ENCODE measurements around the gene MISP3.

The MISP3 gene

DNA sequence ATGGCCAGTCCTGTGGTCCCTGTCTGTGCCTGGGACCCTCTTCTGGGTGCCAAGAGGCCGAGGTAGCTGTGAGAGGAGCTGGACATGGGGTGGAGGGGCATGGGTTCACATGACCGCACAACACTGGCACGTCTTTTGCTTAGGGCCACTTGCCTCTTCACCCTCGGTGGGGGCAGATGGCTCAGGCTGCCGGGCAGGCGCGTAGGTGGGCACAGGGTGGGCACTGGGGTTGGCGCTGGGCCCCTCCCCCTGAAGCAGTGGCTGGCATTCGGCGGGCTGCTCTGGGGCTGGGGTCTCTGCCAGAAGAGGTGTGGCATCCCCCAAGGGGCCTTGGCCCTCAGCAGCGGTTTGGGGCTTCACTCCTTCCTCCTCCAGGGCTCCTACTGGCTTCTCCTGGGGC, 19.1 kb upstream of the MISP3 start:
- no peak for DNase-seq (ENCODE audit: low read depth in 2 of 2)

DNA sequence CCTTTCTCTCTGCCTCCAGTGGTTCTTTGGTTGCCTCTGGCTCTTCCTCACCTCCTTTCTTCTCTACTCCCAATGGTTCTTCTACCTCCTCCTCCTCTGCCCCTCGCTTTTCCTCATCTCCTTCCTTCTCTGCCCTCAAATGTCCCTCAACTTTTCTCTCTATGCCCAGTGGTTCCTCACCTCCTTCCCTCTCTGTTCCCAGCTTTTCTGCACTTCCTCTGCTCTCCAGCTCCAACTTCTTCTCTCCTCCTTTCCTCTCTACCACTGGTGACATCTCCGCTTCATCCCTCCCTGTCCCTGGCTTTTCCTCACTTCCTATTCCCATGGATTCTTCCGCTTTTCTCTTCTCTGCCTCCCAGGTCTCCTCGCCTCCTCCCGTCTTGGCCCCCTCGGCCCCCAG, 18.5 kb upstream of the MISP3 start:
- DNase-seq (ENCODE audit: low read depth in 2 of 2): no peak

DNA sequence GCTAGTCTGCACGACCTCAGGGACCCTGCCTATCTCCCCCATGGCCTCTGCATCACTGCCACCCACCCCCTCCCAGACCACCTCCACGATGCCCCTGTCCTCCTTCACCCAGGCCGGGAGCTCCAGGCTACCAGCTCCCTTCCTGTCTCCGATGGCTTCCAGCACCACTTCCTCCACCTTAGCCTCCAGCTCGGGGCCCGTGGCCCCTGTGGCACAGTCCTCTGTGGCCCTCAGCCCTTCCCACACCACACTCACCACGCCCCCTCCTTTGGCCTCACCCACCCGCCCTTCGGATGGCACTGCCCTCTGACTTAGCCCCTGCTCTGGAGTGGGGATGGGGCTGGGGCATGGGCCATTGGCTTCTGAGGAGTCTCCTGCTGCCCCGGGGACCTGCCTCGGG, 17.9 kb upstream of the MISP3 start:
- no peak for DNase-seq (ENCODE audit: low read depth in 2 of 2)

DNA sequence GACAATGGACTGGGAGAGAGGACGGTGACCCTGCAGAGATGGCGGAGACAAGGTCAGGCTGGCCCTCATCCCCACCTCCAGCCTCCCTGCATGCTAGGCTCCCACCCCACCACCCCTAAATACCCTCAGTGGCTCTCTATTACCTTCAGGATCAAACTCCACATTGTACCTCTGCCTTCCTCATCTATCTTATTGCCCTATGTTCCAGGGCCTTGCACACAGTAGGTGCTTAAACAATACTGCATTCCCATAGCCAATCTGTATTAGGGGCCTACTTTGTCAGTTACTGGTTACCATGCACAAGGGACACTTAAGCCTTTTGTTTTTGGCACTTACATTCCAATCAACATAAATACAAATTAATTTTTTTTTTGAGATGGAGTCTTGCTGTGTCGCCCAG, 17.2 kb upstream of the MISP3 start:
- no peak for DNase-seq (ENCODE audit: low read depth in 2 of 2)

DNA sequence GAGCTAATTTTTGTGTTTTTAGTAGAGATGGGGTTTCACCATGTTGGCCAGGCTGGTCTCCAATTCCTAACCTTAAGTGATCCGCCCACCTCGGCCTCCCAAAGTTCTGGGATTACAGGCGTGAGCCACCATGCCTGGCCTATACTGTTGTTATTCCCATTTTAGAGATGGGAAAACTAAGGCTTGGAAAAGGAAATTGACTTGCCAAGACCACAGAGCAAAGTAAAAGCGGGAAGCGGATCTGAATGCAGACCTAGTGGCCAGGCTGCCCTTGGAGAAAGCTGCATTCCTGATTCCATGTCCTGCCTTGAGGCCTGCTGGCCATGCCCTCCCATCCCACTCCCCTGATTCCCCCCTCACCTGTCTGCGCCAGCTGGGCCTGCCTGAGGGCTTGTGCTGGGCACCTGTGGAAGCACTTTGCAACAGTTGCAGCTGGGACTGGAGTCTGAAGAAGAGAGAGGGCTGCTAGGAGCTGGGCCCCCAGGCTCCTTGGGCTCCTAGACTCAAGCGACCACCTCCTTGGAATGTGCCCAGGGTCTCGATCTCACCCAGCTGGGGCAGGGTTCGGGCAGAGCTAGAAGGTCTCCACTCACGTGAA, 16.4 kb upstream of the MISP3 start:
- DNase-seq (ENCODE audit: low read depth in 2 of 2): no peak

DNA sequence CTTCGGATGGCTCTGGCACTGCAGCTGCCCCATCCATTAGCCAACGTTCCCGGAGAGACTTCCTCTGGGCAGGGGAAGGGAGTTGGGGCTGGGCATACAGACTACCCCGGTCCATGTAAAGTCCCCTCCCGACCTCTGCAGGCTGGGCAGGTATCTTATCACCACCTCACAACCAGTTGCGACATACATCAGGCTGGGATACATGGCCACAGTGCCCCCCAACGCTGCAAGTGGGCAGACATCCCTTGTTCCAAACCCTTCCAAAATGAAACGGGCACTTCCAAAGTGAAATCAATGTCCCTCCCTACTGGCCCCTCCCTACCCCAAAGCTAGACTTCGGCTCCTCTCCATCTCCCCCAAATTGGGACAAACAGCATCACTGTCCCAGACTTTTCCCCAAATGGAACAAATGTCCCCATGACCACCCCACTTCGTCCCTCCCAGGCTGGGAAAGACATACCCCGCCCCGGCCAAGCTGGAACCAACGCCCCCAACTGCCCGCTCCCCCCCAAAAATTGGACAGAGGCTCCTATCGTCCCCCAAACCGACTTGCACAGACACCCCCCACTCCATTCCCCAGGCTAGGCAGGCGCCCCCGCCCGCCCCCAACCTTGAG, 15.7 kb upstream of the MISP3 start:
- no peak for DNase-seq (ENCODE audit: low read depth in 2 of 2)

DNA sequence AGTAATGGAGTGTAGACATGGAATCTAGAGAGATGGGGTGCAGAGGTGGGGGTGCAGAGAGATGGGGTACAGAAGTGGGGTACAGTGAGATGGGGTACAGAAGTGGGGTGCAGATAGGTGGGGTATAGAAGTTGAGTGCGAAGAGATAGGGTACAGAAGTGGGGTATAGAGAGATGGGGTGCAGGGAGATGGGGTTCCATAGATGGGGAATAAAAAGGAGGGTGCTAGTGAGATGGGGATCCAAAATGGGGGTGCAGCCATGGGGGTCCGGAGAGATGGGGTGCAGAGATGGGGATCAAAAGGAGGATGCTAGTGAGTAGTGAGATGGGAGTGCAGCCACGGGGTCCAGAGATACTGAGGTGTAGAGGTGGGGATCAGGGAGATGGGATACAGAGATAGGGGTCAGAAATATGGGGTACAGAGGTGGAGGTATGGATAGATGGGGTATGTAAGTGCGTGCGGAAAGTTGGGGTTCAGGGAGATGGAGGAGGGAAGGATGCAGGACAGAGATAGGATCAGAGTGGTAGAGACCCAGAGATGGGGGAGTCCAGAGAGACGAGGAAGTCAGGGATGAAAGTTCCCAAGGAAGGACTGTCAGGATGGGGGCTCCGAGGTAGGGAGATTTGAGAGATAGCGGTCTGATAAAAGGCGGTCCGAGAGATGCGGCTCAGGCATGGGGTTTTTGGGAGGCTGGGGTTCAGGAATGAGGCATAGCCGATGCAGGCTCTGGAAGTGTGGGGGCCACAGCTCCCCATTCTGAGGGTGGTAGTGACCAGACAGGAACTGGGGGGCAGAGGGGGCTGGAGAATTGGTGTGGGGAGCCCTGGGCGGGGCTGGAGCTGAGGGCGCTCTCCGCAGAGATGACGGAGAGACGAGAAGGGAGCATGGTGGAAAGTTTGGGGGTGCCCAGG, 14.1 kb upstream of the MISP3 start:
- DNase-seq (ENCODE audit: low read depth in 2 of 2): no peak

DNA sequence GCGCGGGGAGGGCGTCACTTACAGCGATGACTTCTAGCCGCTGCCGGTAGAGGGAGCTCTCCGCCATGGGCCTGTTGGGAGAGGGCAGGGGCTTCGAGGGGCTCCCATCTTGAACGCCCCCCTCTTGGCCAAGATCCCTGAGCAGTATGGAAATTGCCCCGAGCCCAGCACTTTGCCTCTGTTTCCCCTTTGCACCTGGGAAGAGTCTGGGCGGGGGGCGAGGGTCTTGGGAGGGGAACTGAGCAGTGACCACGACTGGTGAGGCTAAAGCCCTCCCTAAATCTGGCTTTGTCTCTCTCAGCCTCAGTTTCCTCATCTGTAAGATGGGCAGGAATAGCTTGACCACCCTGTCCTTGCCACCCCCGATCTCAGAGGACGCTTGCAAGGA, 13.5 kb upstream of the MISP3 start:
- DNase-seq (ENCODE audit: low read depth in 2 of 2): no peak

DNA sequence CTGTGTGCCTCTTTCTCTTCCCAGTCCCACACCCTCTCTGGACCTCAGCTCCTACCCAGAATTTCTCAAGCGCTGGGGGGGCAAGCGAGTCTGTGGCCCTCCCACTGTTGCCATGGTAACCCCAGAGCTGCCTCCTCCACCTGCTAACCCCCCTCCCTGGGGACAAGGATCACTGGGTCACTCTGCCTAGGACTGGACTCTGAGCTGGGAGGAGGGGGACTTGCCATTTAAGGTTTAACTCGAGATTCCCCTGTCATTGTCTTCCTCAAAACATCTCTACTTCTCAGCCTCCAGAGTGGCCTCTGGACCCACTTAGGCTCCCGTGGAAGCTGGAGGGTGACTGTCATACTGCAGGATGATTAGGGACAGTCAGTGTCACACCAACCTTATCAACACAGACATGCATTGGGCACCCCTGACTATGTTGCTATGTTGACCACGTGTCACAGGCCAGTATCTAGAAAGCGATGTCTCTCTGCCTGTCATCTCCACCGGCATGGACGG, 12.9 kb upstream of the MISP3 start:
- DNase-seq (ENCODE audit: low read depth in 2 of 2): no peak

DNA sequence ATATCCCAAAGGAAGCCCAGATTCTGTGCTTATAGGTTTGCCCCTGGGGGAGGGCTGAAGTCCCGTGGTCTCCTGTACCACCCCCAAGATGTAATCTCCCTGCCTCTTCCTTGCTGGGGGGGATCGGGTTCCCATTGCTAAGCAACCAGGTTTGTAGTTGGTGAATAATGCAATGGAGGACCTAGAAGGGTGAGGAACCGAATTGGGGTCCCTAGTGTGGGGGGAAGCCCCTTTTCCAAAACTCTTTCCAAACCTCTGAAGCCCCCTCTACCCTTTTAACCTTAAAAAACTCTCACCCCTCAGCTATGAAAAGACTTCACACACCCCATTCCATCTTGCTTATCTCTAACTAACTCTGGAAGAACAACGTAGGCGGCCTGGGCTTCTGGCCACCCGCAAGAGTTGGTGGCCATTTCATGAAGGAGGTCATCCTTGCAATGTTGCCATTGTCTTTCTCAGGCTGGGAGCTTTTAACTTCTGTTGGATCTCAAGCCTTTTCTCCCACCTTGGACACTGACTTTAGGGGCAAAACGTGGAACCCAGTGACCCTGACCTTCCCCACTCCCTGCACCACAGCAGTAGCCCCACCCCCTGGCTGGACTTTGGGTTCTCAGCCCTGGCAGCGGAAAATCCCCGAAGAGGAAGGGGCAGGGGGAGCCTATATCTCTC, 11.4 kb upstream of the MISP3 start:
- no peak for DNase-seq (ENCODE audit: low read depth in 2 of 2)

DNA sequence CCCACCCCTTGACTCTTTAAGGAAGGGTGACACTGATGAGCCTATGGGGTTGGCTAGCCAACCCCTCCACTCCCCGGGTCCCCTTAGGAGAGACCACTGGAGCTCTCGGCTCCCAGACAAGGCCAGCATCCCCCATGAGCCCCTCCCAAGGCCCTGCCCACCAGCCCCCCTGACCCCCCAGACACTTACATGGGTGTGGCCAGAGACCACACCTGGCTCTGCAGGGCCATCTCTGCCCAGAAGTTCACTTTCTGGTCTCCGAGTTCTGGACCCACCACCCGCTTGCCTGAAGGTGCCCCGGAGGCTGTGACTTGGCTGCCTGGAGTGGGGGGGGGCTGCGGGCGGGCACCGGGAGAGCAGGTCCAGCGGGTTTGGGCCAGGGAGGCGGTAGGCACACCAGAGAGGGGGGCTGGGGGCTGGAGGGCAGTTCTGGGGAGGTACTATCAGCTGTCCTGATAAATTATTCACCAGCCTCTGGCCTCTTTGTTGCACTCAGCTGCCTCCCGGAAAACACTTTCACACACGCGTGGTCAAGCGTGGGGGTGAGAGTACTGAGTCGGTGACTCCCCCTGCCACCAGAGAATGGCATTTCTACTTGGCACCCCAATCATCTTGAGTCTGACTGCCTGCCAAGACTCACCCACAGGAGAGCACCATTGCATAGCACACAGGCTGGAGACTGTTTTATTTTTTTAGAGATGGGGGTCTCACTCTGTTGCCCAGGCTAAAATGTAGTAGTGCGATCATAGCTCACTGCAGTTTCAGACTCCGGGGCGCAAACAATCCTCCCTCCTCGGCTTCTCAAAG, 10.6 kb upstream of the MISP3 start, which contains the start of gene PALM3:
PALM3 (minus strand) TSS at position 326 of the 807 bp plus-strand sequence; CDS start at position 230, 96 bp downstream.
- DNase-seq (ENCODE audit: low read depth in 2 of 2): no peak

DNA sequence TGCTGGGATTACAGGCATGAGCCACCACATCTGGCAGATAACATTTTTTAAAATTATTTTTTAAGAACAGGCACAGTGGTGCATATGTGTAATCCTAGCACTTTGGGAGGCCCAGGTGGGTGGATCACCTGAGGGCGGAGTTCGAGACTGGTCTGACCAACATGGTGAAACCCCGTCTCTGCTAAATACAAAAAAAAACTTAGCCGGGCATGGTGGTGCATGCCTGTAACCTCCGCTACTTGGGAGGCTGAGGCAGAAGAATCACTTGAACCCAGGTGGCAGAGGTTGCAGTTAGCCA, 10.1 kb upstream of the MISP3 start:
- no peak for DNase-seq (ENCODE audit: low read depth in 2 of 2)

DNA sequence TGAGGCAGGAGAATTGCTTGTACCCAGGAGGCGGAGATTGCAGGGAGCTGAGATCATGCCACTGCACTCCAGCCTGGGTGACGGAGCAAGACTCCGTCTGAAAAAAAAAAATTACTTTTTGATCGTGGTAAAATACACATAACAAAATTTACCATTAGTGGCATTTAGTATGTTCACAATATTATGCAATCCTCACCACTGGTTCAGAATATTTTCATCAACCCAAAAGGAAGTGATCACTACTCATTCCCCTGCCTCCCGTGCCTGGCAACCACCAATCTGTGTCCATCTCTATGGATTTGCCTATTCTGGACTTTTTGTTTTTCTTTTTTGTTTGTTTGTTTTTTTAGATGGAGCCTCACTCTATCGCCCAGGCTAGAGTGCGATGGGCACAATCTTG, 9.5 kb upstream of the MISP3 start:
- DNase-seq (ENCODE audit: low read depth in 2 of 2): no peak

DNA sequence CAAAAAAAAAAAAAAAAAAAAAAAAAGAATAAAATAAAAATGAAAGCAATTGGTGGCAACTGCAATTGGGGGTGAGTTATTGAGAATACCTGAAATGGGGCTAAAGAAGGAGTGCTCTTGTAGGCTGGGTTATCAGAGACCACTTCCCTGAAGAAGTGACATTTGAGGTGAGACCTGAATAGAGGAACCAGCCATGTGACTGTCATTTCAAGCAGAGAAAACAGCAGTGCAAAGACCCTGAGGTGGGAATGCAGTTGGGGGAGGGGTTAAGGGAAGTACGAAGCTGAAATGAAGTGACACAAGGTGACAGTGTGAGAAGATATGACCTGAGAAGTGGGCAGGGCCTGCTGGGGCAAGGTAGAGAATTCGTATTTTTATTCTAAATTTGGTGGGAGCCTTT, 6.5 kb upstream of the MISP3 start:
- no peak for DNase-seq (ENCODE audit: low read depth in 2 of 2)

DNA sequence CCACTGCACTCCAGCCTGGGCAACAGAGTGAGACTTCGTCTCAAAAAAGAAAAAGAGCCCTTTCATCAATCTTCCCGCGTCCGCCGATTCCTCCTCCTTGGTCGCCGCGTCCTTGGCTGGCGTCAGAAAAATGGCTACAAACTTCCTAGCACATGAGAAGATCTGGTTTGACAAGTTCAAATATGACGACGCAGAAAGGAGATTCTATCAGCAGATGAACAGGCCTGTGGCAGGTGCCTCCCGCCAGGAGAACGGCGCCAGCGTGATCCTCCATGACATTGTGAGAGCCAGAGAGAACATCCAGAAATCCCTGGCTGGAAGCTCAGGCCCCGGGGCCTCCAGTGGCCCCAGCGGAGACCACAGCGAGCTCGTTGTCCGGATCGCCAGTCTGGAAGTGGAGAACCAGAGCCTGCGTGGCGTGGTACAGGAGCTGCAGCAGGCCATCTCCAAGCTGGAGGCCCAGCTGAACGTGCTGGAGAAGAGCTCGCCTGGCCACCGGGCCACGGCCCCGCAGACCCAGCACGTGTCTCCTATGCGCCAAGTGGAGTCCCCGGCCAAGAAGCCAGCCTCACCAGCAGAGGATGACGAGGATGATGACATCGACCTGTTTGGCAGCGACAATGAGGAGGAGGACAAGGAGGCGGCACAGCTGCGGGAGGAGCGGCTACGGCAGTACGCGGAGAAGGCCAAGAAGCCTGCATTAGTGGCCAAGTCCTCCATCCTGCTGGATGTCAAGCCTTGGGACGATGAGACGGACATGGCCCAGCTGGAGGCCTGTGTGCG, 2.1 kb upstream of the MISP3 start:
- DNase-seq (ENCODE audit: low read depth in 2 of 2): no peak

DNA sequence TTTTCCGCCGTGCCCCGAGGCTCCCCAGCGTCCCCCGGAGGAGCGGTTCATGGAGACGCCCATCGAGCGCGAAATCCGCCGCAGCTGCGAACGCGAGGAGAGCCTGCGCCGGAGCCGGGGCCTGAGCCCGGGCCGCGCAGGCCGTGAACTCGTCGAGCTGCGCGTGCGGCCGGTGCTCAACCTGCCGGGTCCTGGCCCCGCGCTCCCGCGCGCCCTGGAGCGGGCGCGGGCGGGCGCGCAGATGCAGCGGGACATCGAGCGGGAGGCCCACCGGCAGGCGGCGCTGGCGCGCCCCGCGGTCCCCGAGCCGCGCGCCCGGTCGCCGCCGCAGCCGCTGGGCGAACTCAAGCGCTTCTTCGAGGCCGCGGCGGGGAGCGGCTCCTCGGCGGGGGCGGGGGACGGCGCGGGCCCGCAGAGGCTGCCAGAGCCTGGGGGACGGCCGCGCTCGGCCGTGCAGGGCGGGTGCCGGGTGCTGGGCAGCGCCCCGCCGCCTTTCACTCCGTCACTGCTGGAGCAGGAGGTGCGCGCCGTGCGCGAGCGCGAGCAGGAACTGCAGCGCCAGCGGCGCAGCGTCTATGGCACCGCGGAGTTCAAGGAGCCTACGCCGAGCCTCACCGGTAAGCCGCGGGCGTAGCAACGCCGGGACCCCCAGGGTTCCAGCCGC, 807 bp downstream of the MISP3 start:
- DNase-seq (ENCODE audit: low read depth in 2 of 2): peak; percentile 25 to 32

DNA sequence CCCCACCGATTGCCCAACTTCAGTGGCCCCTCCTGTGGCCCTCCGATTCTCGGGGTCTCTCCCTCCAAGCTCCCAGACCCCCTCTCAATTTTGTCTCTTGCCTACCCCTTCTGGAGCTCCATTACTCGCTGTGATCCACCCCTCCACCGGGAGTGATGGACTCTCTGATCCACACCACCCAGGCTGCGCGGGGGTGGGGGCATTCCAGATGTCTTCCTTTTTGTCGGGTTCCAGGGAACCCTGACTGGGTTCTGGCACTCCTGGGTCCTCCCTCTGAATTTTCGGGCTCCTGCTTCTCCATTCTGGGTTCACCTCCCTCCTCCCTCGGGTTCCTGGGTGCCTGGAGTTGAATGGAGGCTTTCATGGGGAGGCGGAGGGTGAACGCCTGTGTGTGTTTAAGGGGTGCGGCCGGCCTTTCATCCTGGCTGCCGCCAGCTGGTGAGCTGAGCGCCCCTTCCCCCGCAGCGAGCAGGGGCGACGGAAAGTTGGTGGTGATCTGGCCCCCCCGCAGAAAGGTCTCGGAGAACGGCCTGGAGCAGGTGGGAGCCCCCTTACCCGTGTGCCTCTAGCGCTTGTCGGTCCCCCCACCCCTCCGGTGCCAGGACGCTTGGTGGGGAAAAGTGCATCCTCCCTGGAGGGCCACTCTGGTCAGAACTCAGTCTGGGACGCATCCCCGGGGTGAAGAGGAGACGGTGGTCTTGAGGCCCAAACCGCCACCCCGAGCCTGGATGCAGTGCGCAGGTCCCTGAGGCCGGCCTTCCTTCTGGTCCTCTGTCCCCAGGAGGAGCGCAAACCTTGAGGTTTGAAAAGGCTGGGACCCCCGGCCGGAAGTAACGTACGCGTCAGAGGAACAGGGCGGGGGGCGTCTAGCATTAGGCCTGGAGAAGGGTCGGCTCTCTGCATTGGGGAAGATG, 1.6 kb downstream of the MISP3 start:
- DNase-seq (ENCODE audit: low read depth in 2 of 2): no peak

DNA sequence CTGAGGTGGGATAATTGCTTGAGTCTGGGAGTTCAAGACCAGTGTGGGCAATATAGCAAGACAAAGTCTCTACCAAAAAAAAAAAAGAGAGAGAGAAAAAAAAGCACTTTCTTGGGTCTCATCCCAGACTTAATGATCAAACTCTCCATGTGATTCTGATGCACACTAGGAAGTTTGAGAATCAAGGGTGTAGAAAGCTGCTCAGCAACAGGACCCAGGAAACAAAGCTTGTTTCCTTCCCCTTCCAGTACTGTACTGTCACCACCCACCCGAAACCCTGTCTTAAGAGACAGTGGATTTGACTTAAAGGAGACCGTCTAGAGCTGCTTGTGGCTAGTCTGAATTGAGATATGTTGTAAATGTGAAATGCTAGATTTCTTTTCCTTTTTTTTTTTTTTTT, 5.8 kb downstream of the MISP3 start:
- no peak for DNase-seq (ENCODE audit: low read depth in 2 of 2)

All from fibroblast of skin of left biceps (primary cell).